K562 (cell line): ENCODE data around the gene PHKG1. TPM values are rescaled to one million over a fixed set of nuclear protein-coding genes. Genes with fewer than 3 reads are reported as not detected.

Source experiments
- CBFA2T2 ChIP-seq: fragments of 450-650 bp; conservative IDR thresholded peaks from 2 replicates; pipeline ENCODE4 v1.6.1; 2017; ENCODE audit warnings: mild to moderate bottlenecking
- COPS2 ChIP-seq: fragments of 450-650 bp; conservative IDR thresholded peaks from 2 replicates; pipeline ENCODE4 v1.6.1; 2016; ENCODE audit warnings: mild to moderate bottlenecking, moderate library complexity
- CSDE1 ChIP-seq, 2 experiments: fragments of 450-650 bp; IDR thresholded peaks; 2 replicates each; pipeline ENCODE4 v1.6.1; 2016; ENCODE audit warnings: mild to moderate bottlenecking in 1 of 2
- CTBP1 ChIP-seq: fragments of 450-650 bp; IDR thresholded peaks from 2 replicates; pipeline ENCODE4 v1.6.1; 2016; ENCODE audit warnings: borderline replicate concordance
- EP300 ChIP-seq: IDR thresholded peaks from 2 replicates; pipeline ENCODE4 v1.6.1; 2012; ENCODE audit warnings: low read length, improper control_type of control experiment
- ETV1 ChIP-seq: fragments of 450-650 bp; conservative IDR thresholded peaks from 2 replicates; pipeline ENCODE4 v1.6.1; 2016; ENCODE audit warnings: missing genetic modification characterization, control low read depth, low read depth, missing compliant biosample characterization
- FOXA1 ChIP-seq: fragments of 450-650 bp; IDR thresholded peaks from 2 replicates; pipeline ENCODE4 v1.6.1; 2016; ENCODE audit warnings: mild to moderate bottlenecking, borderline replicate concordance
- IFI16 ChIP-seq: fragments of 250-450 bp; sonication (Bioruptor Pico); IDR thresholded peaks from 2 replicates; pipeline ENCODE4 v2.1.2; 2022; ENCODE audit warnings: mild to moderate bottlenecking, inconsistent platforms
- IRF9 ChIP-seq: fragments of 450-650 bp; IDR thresholded peaks from 2 replicates; pipeline ENCODE4 v1.6.1; 2016; ENCODE audit warnings: missing biosample characterization, missing genetic modification characterization
- KLF1 ChIP-seq: fragments of 450-650 bp; IDR thresholded peaks from 2 replicates; pipeline ENCODE4 v1.6.1; 2016; ENCODE audit warnings: missing genetic modification characterization, missing compliant biosample characterization
- KLF10 ChIP-seq: fragments of 250-450 bp; sonication (Bioruptor Pico); IDR thresholded peaks from 2 replicates; pipeline ENCODE4 v1.6.1; 2021; ENCODE audit warnings: matching md5 sums
- NCOA4 ChIP-seq: fragments of 450-650 bp; IDR thresholded peaks from 2 replicates; pipeline ENCODE4 v1.6.1; 2018; ENCODE audit warnings: mild to moderate bottlenecking; ENCODE audit not compliant: partially characterized antibody
- NUFIP1 ChIP-seq: fragments of 450-650 bp; IDR thresholded peaks from 2 replicates; pipeline ENCODE4 v1.6.1; 2018; ENCODE audit not compliant: partially characterized antibody
- RUNX1 ChIP-seq: sonication (generic); IDR thresholded peaks from 2 replicates; pipeline ENCODE4 v1.6.1; 2016; ENCODE audit warnings: antibody characterized with exemption, low read depth
- SLC30A9 ChIP-seq: fragments of 250-450 bp; sonication (Bioruptor Pico); IDR thresholded peaks from 2 replicates; pipeline ENCODE4 v1.8.0; 2022; ENCODE audit warnings: mild to moderate bottlenecking, moderate library complexity
- SMAD2 ChIP-seq: fragments of 150-350 bp; IDR thresholded peaks from 2 replicates; pipeline ENCODE4 v1.6.1; 2014; ENCODE audit warnings: low read depth, mild to moderate bottlenecking, low read length
- SMAD4 ChIP-seq: fragments of 250-450 bp; sonication (Bioruptor Pico); conservative IDR thresholded peaks from 2 replicates; pipeline ENCODE4 v1.8.0; 2021; ENCODE audit warnings: inconsistent platforms, mild to moderate bottlenecking, moderate library complexity
- TAL1 ChIP-seq: fragments of 450-650 bp; IDR thresholded peaks from 2 replicates; pipeline ENCODE4 v1.6.1; 2016; ENCODE audit warnings: mild to moderate bottlenecking
- ZKSCAN8 ChIP-seq: fragments of 200-800 bp; sonication (Bioruptor generic); IDR thresholded peaks from 2 replicates; pipeline ENCODE4 v1.6.1; 2016; ENCODE audit warnings: missing genetic modification characterization, missing compliant biosample characterization
- ZNF224 ChIP-seq: sonication (generic); formaldehyde crosslinking; IDR thresholded peaks from 2 replicates; pipeline ENCODE4 v1.8.0; 2022; ENCODE audit warnings: mild to moderate bottlenecking, missing genetic modification reagents
- ZNF239 ChIP-seq: fragments of 250-450 bp; sonication (Bioruptor Pico); IDR thresholded peaks from 2 replicates; pipeline ENCODE4 v1.4.0; 2020; ENCODE audit warnings: mild to moderate bottlenecking
- ZNF347 ChIP-seq: fragments of 450-650 bp; formaldehyde crosslinking; IDR thresholded peaks from 2 replicates; pipeline ENCODE4 v1.4.0; 2020; ENCODE audit warnings: low read depth, mild to moderate bottlenecking, moderate library complexity
- ZNF41 ChIP-seq: fragments of 250-450 bp; sonication (Bioruptor Pico); conservative IDR thresholded peaks from 2 replicates; pipeline ENCODE4 v1.4.0; 2020; ENCODE audit warnings: mild to moderate bottlenecking
- ZNF444 ChIP-seq: fragments of 250-450 bp; sonication (Bioruptor Pico); IDR thresholded peaks from 2 replicates; pipeline ENCODE4 v1.4.0; 2020; ENCODE audit warnings: mild to moderate bottlenecking, moderate library complexity
- ZNF589 ChIP-seq: fragments of 200-800 bp; sonication (Bioruptor generic); IDR thresholded peaks from 2 replicates; pipeline ENCODE4 v1.6.1; 2016; ENCODE audit warnings: low read depth, missing genetic modification characterization, missing compliant biosample characterization
- polyA plus RNA-seq, 8 experiments: library from polyadenylated mRNA; depleted of rRNA in 4 of 8; stranded (reverse) in 5 of 8; unstranded in 3 of 8; fragments of >200 nt; fragmentation: Nextera tagmentation in 2 of 8; fragmentation: Illumina TruSeq in 1 of 8; extraction: Ambion mirVana in 2 of 8; extraction: Trizol in 1 of 8; gene quantifications; 2 replicates each; pipeline versions ENCODE4 v1.2.1 to v1.2.3, GENCODE V29; 2011 to 2014; ENCODE audit warnings: inconsistent platforms in 1 of 8, missing spikeins in 1 of 8
- total RNA-seq, 7 experiments: library from RNA; depleted of rRNA in 6 of 7; stranded (reverse); fragments of >200 nt in 6 of 7; fragmentation: Illumina TruSeq in 2 of 7; extraction: Trizol in 2 of 7; gene quantifications; 2 replicates each; pipeline versions ENCODE4 v1.2.1 to v1.2.3, GENCODE V29; 2011 to 2021; ENCODE audit warnings: low replicate concordance in 1 of 7
- TF ChIP-seq, protein P1 (sequence below), 2 experiments: IDR thresholded peaks; 2 replicates each; pipeline ENCODE4 v1.6.1; 2012; ENCODE audit warnings: improper control_type of control experiment in 2 of 2, low read depth in 2 of 2, low read length in 2 of 2, borderline replicate concordance in 1 of 2
- TF ChIP-seq, protein P2 (sequence below): fragments of 450-650 bp; formaldehyde crosslinking; IDR thresholded peaks from 2 replicates; pipeline ENCODE4 v1.4.0; 2020; ENCODE audit warnings: mild to moderate bottlenecking, mixed read lengths

PHKG1 gene
- total and polyA plus RNA-seq, 9 of the 15 experiments (the other 6 are each of a cell fraction or from before 2014, with no cell fraction given) = 0.10 to 0.83 (median 0.46) TPM

DNA sequence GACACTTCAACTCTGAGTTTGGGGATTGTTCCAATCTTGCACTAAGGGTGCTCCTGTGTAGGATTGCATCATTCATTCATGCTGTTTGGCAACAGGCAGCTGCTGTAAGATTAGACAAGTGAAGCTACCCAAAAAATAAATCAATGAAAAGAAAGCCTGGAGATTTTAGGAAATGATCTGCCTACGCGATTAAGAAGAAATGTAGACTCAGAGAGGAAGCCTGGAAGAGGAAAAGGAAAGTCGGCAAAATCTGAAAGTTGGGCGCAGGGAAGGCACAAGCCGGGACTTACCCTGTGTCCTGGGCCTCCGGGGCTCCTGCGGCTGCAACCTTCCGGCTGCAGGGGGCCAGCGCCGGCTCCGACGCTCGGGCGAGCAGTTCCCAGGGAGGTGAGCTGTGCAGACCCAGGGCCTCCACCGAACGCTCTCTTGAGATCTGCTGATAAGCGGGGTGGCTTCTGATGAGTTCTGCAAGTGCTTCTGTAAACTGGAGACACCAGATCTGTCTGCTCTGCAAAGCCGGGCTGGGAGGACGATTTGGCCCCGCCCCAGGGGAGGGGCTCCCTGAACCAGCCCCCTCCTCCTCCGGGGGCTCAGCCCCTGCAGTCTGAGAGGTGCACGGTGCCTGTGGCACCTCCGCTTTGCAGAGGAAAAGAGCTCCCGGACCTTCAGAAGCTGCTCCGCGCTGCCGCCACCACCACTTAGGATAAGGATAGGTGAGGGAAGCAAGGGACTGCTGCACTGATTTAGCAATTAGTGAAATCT is 58.9 kb downstream of the PHKG1 start (continued):
- TF ChIP-seq ZNF589 (CRISPR knock-in tag) (no peak), RUNX1 (no peak), COPS2 (no peak), KLF1 (tag) (no peak), ZNF41 (CRISPR knock-in tag) (no peak), SMAD4 (CRISPR knock-in tag) (no peak; the same call in none of the 2 replicates), CBFA2T2 (no peak), IRF9 (peak; percentile 96), NUFIP1 (no peak), SLC30A9 (no peak), CSDE1 (IDR thresholded peaks at IDR 0.05) (no peak), TAL1 (peak; percentile 25; the same call in 1 of the 2 replicates), EP300 (peak; percentile 35; the same call in 1 of the 2 replicates), ZNF347 (CRISPR knock-in tag) (no peak), ETV1 (tag) (no peak), FOXA1 (no peak), ZNF444 (no peak), SMAD2 (no peak), IFI16 (CRISPR knock-in tag) (no peak), ZNF224 (CRISPR knock-in tag) (no peak), ZNF239 (CRISPR knock-in tag) (peak; percentile 32; the same call in 1 of the 2 replicates), NCOA4 (no peak), KLF10 (CRISPR knock-in tag) (no peak), CTBP1 (peak; percentile 75), ZKSCAN8 (CRISPR knock-in tag) (no peak)
- TF ChIP-seq, protein P1, sequence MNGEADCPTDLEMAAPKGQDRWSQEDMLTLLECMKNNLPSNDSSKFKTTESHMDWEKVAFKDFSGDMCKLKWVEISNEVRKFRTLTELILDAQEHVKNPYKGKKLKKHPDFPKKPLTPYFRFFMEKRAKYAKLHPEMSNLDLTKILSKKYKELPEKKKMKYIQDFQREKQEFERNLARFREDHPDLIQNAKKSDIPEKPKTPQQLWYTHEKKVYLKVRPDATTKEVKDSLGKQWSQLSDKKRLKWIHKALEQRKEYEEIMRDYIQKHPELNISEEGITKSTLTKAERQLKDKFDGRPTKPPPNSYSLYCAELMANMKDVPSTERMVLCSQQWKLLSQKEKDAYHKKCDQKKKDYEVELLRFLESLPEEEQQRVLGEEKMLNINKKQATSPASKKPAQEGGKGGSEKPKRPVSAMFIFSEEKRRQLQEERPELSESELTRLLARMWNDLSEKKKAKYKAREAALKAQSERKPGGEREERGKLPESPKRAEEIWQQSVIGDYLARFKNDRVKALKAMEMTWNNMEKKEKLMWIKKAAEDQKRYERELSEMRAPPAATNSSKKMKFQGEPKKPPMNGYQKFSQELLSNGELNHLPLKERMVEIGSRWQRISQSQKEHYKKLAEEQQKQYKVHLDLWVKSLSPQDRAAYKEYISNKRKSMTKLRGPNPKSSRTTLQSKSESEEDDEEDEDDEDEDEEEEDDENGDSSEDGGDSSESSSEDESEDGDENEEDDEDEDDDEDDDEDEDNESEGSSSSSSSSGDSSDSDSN (IDR thresholded peaks at IDR 0.05; ENCODE audit: borderline replicate concordance in 1 of 2, low read depth in 2 of 2, low read length in 2 of 2) = peak; percentile 90 to 98; a peak in 3 of 4 replicates
- TF ChIP-seq, protein P2, sequence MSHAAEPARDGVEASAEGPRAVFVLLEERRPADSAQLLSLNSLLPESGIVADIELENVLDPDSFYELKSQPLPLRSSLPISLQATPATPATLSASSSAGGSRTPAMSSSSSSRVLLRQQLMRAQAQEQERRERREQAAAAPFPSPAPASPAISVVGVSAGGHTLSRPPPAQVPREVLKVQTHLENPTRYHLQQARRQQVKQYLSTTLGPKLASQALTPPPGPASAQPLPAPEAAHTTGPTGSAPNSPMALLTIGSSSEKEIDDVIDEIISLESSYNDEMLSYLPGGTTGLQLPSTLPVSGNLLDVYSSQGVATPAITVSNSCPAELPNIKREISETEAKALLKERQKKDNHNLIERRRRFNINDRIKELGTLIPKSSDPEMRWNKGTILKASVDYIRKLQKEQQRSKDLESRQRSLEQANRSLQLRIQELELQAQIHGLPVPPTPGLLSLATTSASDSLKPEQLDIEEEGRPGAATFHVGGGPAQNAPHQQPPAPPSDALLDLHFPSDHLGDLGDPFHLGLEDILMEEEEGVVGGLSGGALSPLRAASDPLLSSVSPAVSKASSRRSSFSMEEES (CRISPR knock-in tag) = no peak
